Brain microvascular endothelial cell (primary cell): ENCODE results near the gene ZNRF3.

Experiments
- DNase-seq: peaks from one replicate; pipeline ENCODE4 v3.0.0-alpha.2; 2020
- H3K27ac ChIP-seq: fragments of 250-450 bp; sonication (Bioruptor Pico); 2 replicates; pipeline ENCODE4 v1.5.1; 2020; ENCODE audit warnings: mild to moderate bottlenecking, moderate library complexity
- H3K27me3 ChIP-seq: fragments of 250-450 bp; sonication (Bioruptor Pico); replicated peaks from 2 replicates; pipeline ENCODE4 v1.5.1; 2020; ENCODE audit warnings: mild to moderate bottlenecking
- H3K36me3 ChIP-seq: fragments of 250-450 bp; sonication (Bioruptor Pico); replicated peaks from 2 replicates; pipeline ENCODE4 v1.5.1; 2020; ENCODE audit warnings: mild to moderate bottlenecking
- H3K4me3 ChIP-seq: 2 replicates; pipeline ENCODE4 v1.5.1; 2011; ENCODE audit warnings: low read depth, mild to moderate bottlenecking, control low read depth, low read length, moderate library complexity
- in situ Hi-C: cut with HindIII; loops from 2 replicates; pipeline ENCODE4 v1.10.0; 2017; ENCODE audit warnings: low sequenced_read_pairs, low pct_ligation_motif_present
- TF ChIP-seq, protein P1 (sequence below): IDR thresholded peaks from 2 replicates; pipeline ENCODE4 v1.5.1; 2011; ENCODE audit warnings: low read depth, mild to moderate bottlenecking, moderate library complexity, low read length, control low read depth, inconsistent platforms; ENCODE audit errors: missing control alignments

ZNRF3 gene

GRCh38 chr22:29060931-29061330 lies 177.6 kb downstream of the ZNRF3 start:
- TF ChIP-seq, protein P1, sequence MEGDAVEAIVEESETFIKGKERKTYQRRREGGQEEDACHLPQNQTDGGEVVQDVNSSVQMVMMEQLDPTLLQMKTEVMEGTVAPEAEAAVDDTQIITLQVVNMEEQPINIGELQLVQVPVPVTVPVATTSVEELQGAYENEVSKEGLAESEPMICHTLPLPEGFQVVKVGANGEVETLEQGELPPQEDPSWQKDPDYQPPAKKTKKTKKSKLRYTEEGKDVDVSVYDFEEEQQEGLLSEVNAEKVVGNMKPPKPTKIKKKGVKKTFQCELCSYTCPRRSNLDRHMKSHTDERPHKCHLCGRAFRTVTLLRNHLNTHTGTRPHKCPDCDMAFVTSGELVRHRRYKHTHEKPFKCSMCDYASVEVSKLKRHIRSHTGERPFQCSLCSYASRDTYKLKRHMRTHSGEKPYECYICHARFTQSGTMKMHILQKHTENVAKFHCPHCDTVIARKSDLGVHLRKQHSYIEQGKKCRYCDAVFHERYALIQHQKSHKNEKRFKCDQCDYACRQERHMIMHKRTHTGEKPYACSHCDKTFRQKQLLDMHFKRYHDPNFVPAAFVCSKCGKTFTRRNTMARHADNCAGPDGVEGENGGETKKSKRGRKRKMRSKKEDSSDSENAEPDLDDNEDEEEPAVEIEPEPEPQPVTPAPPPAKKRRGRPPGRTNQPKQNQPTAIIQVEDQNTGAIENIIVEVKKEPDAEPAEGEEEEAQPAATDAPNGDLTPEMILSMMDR: no peak
- no peak for DNase-seq
- H3K4me3 ChIP-seq: no peak overlapping the region

DNA sequence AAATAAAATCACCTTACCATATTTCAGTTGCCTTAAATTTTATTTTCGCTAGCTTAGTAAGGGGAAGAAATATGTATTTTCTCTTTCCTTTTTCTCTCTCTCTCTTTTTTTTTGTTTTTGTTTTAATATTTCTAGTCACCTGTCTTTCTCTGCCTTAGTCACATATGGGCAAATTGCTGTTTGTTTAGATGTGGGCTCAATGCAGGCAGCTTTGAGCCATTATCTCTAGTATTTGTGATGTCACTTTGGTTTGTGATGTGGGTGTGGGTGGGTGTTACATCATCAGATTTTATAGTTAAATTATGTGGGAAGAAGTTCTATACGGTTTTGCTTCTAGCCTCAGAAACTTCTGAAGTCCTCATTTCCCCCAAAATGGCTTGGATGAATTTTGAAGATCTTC lies 178.4 kb downstream of the ZNRF3 start, which contains the start of gene C22orf31:
Gene C22orf31 (minus strand): TSS at position 59 of the 400 bp plus-strand sequence. CDS start 39 bp downstream, at position 20.
- TF ChIP-seq, protein P1: no peak
- in situ Hi-C loops: no loop called here
- no peak for DNase-seq
- Histone ChIP-seq H3K27me3 (no peaks in the 10 kb centered on the region), H3K27ac (no peak within 1 kb of the TSS), H3K4me3 (no peak within 1 kb of the TSS), H3K36me3 (no peaks in the 10 kb centered on the region)

More at GRCh38 chr22:29060931-29061330, 177.6 kb downstream of the ZNRF3 start:
- Histone ChIP-seq H3K27me3 (no peaks in the 10 kb centered on the region), H3K36me3 (no peaks in the 10 kb centered on the region), H3K27ac (no peak overlapping the region)
- in situ Hi-C loops: no loop called here

DNA sequence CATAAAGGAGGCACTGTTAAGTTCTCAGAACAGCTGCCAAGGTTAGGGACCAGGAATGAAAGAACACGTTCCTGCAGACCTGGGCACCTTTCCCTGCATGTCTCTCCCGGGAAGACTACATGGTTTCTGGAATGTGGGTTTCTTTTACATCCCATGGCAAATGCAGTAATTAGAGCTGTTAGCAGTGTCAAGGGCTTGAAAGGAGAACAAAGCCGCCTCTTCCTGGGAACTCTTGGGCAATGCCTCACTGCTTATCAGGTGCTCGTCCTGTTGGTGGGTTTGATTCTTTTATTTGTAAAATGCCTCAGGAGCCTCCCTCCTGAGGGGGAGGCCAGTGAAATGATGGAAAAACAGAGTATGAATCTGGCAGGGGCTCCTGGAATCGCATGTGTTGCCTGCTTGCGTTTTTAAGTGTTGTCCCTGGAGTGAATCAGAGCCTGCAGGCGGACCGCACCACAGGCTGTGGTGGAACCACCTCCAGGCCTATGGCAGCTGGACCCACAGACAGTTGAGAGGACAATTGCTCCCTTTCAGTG lies 179.0 kb downstream of the ZNRF3 start:
- TF ChIP-seq, protein P1: no peak
- no peaks in the 10 kb centered on the region for H3K27me3 ChIP-seq
- in situ Hi-C loops: no loop called here
- no peak overlapping the region for H3K27ac ChIP-seq
- H3K4me3 ChIP-seq: no peak overlapping the region
- DNase-seq: no peak
- no peaks in the 10 kb centered on the region for H3K36me3 ChIP-seq

- no peak for DNase-seq
- in situ Hi-C loops: no loop called here
- no peaks in the 10 kb centered on the region for H3K36me3 ChIP-seq
These were observed 182.3 kb downstream of the ZNRF3 start for GRCh38 chr22:29065468-29066190.

DNA sequence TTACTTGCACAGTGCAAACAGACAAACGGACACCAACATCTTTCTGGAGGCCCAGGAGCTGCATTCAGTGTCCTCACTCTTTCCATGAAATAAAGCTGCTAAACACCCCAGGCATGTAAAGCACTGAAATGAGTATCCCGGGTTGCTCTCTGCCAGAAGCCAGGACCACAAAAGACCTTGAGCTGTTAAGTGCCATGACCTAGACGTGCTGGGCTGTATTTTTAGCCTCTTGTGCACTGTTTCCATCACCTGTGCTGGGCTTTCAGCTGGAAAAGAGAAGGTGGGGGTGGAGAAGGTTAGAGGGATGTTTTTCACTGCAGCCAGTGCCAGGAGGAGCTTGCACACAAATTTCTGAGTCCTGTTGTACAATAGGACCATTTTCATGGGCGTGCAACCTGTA lies 186.1 kb downstream of the ZNRF3 start:
- no peak for DNase-seq
- in situ Hi-C loops: no loop called here
- no peaks in the 10 kb centered on the region for H3K36me3 ChIP-seq
- no peak overlapping the region for H3K27ac ChIP-seq
- H3K4me3 ChIP-seq: no peak overlapping the region
- TF ChIP-seq, protein P1: no peak
- peaks cover 5% of the 10 kb centered on the region for H3K27me3 ChIP-seq

More at GRCh38 chr22:29065468-29066190, 182.3 kb downstream of the ZNRF3 start:
- Histone ChIP-seq H3K4me3 (no peak overlapping the region), H3K27me3 (no peaks in the 10 kb centered on the region), H3K27ac (no peak overlapping the region)
- TF ChIP-seq, protein P1: no peak

DNA sequence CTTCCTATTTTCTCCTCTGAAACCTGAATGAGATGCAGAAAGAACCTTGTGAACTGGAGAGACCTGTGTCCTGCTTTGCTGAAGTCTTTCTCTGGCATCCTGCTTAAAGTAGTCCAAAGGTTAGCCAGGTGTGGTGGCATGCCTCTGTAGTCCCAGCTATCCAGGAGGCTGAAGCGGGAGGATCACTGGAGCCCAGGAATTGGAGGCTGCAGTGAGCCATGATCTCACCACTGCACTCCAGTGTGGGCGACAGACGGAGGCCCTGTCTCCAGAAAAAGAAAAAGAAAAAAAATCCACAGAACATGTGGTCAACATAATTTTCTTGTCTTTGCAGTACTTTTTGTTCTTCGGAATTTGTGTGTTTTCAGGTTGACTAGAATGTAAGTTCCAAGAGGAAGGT lies 187.1 kb downstream of the ZNRF3 start:
- Histone ChIP-seq H3K27ac (no peak overlapping the region), H3K27me3 (peaks cover 5% of the 10 kb centered on the region), H3K4me3 (no peak overlapping the region), H3K36me3 (no peaks in the 10 kb centered on the region)
- in situ Hi-C loops: no loop called here
- DNase-seq: no peak
- TF ChIP-seq, protein P1: no peak
